NCI-H524 (cell line): ENCODE measurements around the gene GCHFR.

Experiments
- DNase-seq, 2 experiments: peaks; one replicate each; lab custom pipeline; 2025; lab: John Stamatoyannopoulos, UW

Gene GCHFR

GRCh38 chr15:40808861-40809450 is 45.1 kb downstream of the GCHFR start:
- no peak for DNase-seq

- no peak for DNase-seq
Observed at GRCh38 chr15:40812721-40813425, 49.0 kb downstream of the GCHFR start.

GRCh38 chr15:40815042-40815698 is 51.3 kb downstream of the GCHFR start:
- DNase-seq: no peak
